Right ventricle myocardium inferior (tissue), 1 donor: Measurements from ENCODE around the gene NLRP9. TPM values are rescaled to one million over a fixed set of nuclear protein-coding genes. Genes with fewer than 3 reads are reported as not detected.

Experiments used
- ATAC-seq: fragments of 200-7000 bp; cut with Tn5 transposase; one replicate; pipeline ENCODE4 v1.9.1; 2020; ENCODE audit warnings: mild to moderate bottlenecking, moderate library complexity
- DNase-seq: peaks from one replicate; pipeline ENCODE4 v3.0.0; 2021; ENCODE audit errors: missing footprints
- intact Hi-C: fragments of 100-400 bp; cut with DNase I; formaldehyde crosslinking; loops from one replicate; pipeline ENCODE4 v1.11.0; 2022
- total RNA-seq: library from RNA; stranded (reverse); fragmentation: NEBNext Ultra II Directional; extraction: Animal tissue kit (Norgen Biotek cat#: 25700); gene quantifications from one replicate; pipeline ENCODE4 v1.2.1, GENCODE V29; 2021
- donor health status: DM: no; HTN: yes; CAD: no; lungs with severe emphysema.

NLRP9 gene
- total RNA-seq, 1 donor from 2014 or later, result not detected

DNA sequence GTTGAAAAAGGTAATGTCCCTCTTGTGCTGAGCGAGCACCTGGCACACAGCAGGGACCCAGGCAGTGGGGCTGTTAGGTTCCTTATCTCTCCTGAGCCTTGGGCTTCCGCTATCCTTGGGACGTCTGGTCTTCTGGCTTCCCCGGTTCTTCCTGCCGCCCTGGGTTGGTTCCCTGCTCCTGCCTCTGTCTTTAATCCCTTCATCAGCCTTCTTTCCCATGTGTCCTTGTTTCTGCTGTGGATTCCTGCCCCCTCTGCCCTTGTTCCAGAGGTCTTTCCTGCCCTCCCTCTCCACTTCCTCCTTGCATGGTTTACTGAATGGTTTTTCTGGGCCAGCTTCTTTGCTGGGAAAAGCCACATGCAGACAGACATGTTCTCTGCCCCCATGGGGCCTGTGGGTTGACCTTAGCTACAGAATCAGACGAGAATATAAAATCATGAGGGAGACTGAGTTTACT, 60.6 kb downstream of the NLRP9 start:
- DNase-seq, result no peak
- no peak for ATAC-seq
- intact Hi-C loops, result no loop called here

DNA sequence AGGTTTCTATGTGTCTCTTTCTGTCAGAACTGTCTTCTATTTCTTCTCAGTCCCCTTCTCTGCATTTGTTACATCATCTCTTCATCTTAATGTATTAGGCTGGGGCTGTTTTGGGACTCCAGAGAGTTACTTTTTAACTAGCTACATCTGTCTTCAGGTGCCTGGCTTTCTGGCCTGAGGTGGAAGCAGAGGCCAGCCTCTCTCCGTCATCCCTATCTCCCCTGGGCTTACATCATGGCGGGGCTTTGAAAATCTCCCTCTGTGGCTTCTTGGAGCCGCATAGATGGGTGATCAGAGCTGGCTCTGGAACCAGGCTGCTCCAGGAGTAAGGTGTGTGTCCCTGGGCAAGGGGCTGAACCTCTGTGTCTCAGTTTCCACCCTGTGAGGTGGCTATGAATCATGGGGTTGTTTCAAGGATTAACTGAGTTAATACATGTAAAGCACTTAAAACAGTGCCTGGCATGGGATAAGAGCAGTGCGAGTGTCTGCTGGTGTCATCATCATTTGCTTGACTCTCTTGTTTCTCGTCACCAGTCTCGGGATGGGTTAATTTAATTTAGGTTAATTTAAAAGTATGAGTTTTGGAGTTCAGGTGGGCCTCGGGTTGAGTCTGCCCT, 61.2 kb downstream of the NLRP9 start:
- intact Hi-C loops, result no loop called here
- DNase-seq (no peak), ATAC-seq (no peak)

DNA sequence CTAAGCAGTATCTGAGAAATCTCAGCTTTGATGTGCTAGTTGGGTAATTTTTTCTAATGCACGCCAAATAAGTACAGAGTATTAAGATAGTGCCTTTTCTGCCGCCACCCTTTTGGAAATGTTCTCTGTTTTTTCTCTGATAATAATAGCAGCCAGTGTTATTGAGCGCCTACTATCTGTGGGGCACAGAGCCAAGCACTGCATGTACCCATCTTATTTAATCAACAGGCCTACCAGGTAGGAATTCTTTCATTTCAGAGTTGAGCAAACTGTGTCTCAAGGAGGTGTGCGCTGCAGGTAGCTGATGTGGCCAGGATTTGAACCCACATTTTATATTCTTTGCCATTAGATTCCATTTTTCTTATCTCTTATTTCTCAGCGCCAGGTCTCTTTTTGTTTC, 61.8 kb downstream of the NLRP9 start:
- ATAC-seq (peak; percentile 8), DNase-seq (no peak)
- intact Hi-C loops, result no loop called here

DNA sequence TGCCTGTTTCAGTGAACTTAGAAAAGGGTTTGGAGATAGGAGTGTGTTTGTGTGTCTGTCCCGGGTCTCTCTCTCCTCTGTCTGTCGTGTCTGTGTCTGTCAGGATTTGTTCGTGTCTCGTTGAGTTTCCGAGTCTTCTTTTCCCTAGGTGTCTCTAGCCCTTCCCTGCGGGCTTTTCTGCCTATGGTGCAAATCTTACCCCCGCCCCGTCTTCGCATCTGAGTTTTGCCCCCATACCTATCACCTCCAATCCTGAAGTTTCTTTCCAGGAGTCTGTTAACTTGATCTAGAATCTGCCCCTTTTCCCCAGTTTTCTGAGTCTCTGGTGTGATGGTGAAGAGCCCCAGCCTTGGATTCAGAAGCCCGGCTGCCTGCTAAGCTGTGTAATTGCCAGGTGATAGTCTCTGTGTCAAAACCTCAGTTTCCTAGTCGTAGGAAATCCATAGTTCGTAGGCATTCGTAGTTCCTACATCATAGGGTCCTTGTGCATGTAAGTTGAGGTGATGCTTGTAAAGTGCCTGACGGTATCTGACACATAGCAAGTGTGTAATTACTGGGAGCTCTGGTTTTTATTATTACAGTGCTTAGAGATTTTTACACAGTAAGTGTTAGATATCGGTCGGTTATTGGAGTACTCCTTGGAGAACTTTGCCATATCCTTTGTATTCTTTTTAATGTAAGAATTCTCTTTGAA, 62.4 kb downstream of the NLRP9 start:
- DNase-seq, result no peak
- ATAC-seq, result no peak
- intact Hi-C loops, result loop anchor here (1.0 kb wide), 1 partner anchor 22 kb away; no protein-coding TSS in a partner anchor

DNA sequence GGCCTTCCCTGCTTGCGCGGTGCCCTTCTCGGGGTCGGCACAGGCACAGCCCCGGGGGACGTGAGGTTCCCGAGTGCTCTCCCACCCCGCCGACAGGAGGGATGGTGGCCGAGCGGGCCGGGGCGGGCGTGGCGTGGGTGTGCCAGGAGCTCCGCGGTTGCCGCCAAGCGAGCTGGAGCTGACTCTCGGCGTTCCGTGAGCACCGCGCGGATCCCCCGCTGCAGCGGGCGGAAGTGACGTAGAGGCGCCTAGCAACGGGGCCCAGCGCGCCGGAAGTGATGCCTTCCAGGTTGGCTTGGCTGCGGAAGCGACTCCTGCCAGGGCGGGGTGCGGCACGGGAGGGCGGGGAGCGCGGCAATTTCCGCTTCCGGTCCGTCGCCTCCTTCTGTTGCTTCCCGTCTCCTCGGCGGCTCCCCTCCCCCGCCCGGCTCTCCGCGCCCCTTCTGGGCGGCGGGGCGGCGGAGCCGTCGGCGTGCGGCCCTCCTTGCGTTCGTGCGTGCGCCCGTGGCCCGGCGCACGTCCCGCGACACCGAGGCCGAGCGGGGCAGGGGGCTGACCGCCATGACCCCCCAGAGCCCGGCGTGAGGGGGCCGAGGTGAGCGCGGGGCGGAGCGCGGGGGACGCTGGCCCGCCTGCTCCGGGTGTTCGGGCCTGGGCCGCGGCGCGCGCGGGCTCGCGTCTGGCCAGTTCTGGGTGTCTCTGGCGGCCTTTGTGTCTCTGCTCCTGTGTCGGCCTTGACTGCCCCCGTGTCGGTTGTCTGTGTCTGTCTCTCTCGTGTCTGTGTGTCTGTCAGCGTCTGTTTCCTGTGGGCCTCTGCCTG, 63.2 kb downstream of the NLRP9 start, which contains the start of gene EPN1:
TSS of gene EPN1 (plus strand) at position 386 of the 820 bp plus-strand sequence. CDS start 3,402 bp downstream, outside the sequence.
- intact Hi-C loops, result loop anchor here (1.0 kb wide), 1 partner anchor 21 kb away; no protein-coding TSS in a partner anchor
- ATAC-seq (peak; percentile 91), DNase-seq (peak; percentile 97)

DNA sequence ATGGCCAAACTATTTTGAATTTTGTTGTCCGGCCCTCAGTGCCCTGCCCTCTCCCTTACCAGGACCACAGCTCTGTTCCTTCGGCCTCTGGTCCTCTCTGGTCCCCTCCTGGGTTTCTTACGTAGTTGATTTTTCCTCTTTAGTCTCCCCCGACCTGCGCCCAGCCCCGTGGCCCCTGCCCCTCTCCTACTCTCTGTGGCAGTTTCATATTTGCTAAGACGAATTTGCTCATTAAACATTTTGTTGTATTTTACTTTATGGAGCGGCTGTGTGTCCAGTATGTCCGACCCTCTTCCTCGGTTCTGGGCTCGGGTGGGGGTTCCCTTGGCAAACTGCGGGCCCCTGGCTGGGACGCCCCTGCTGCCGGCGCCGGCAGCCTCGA, 63.8 kb downstream of the NLRP9 start:
- no peak for DNase-seq
- intact Hi-C loops, result no loop called here
- ATAC-seq, result no peak

DNA sequence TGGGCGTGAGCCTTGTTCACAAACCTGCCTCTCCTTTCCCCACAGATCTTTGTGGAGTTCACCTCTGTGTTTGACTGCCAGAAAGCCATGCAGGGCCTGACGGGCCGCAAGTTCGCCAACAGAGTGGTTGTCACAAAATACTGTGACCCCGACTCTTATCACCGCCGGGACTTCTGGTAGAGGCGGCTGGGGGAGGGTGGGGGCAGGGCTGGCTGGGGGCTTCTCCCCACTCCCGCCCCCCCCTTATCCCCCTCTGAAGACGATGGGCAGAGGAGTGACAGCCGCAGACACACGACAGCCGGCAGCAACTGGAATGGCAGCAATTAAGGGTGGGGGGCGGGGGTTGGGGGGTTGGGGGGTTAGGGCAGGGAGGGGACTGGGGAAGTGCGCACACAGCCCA, 64.3 kb downstream of the NLRP9 start:
- intact Hi-C loops, result no loop called here

DNA sequence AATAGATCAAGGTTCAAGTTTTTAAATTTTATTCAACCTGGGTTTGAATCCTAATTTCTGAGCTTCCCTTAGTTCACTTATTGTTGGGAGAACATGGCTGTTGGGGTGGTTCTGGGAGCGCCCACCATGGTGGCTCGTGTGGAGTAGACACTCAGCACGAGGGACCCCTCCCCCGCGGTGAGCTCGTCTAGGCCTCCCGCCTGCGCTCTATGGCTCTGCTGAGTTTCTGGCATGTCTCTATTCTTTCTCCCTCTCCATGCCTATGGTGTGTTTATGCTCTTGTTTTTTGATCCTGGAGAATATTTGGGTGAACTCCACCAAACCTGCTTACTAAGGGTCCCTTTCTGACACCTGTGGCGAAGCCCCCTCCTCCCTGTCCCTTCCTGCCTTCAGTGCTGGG, 64.7 kb downstream of the NLRP9 start:
- ATAC-seq (no peak), DNase-seq (no peak)
- intact Hi-C loops, result no loop called here

More for the DNA sequence above, 64.3 kb downstream of the NLRP9 start:
- DNase-seq (no peak), ATAC-seq (no peak)

DNA sequence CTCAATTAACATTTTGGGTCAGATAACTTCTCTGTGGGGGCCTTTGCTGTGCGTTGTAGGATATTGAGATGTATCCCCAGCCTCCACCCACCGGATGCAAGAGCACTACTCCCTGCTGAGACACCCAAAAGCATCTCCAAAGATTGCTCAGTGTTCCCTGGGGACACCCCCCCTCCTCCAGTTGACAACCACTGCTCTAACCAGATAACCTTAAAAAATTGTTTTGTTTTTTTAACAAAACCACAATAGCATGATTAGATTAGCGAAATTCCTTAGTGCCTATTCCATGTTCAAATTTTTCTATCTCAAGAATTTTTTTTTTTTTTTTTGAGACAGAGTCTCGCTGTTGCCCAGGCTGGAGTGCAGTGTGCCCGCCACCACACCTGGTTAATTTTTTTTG, 65.8 kb downstream of the NLRP9 start:
- ATAC-seq, result no peak
- DNase-seq, result no peak
- intact Hi-C loops, result no loop called here

DNA sequence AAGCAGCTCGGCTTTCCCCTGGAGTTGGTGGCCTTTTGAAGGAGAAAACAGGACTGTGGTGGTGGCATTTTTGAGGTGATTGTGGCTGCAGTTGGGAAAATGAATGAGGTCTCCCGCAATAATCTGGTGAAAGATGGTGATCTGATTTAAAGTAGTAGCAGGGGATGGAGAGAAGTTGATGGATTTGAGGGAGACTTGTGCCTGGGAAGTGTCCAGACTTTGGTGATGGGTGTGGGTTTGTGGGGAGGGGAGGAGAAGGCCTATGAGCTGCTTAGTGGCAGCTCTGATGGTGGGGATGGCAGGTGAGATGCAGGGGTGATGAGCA, 67.2 kb downstream of the NLRP9 start:
- ATAC-seq (no peak), DNase-seq (no peak)
- intact Hi-C loops, result no loop called here

DNA sequence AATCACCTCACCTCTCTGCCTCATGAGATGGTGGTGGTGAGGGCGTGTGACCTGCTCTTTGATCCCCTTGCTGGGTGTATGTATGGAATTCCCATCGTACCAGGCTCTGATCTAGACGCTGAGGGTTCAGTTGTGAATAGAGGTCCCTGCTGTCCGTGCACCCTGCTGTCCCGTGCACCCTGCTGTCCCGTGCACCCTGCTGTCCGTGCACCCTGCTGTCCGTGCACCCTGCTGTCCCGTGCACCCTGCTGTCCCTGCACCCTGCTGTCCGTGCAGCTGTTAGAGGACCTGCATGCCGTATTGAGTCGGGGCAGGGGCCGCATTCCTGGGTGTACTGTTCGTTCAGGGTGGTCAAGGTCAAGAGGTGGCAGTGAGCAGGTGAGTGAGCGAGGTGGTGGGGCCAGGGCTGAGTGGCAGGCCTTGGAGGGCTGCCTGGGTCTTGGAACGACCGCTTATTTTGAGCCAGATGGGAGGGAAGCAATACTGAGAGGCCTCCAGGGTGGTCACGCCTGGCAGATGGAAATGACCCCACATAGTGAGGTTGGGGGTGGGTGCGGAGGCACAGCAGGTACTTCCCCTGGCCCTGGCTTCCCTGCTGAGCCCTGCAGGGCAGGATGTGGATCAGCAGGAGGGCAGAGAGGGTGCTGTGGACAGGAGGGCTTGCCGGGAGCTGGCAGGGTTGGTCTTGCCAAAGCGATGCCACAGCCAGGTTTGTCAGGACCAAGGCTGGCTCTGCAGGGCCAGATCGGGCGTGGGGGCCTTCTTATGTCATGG, 67.7 kb downstream of the NLRP9 start:
- DNase-seq, result no peak
- ATAC-seq, result no peak

DNA sequence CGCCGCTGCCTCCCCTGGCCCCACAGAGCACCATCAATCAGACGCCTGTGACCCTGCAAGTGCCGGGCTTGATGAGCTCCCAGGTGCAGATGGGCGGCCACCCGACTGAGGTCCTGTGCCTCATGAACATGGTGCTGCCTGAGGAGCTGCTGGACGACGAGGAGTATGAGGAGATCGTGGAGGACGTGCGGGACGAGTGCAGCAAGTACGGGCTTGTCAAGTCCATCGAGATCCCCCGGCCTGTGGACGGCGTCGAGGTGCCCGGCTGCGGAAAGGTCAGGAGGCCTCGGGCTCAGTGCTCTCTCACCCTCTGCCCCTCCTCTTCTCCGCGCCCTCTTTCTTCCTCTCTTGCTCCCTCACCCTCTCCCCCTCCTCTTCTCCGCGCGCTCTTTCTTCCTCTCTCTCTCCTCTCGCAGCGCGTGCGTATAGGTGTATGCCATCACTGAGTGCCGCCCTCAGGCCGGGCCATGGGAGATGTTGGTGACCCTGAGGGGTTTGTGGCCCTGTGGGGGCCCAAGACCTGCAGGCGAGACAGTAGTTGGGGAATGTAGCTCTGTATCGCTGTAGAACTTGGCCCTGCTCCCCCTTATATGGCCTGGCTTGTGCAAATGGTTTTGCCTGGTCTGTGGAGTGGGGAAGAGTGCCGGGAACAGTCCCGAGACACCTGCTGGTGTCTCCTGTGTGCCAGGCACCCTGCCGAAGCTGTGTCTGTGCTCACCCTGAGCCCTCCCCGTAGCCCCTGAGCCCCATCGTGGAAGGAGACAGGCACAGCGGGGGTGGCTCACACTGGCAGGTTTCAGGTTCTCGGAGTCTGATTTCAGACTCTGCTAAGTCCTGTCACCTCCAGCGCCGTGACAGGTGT, 68.6 kb downstream of the NLRP9 start:
- intact Hi-C loops, result no loop called here

More for the DNA sequence above, 67.7 kb downstream of the NLRP9 start:
- intact Hi-C loops, result no loop called here

DNA sequence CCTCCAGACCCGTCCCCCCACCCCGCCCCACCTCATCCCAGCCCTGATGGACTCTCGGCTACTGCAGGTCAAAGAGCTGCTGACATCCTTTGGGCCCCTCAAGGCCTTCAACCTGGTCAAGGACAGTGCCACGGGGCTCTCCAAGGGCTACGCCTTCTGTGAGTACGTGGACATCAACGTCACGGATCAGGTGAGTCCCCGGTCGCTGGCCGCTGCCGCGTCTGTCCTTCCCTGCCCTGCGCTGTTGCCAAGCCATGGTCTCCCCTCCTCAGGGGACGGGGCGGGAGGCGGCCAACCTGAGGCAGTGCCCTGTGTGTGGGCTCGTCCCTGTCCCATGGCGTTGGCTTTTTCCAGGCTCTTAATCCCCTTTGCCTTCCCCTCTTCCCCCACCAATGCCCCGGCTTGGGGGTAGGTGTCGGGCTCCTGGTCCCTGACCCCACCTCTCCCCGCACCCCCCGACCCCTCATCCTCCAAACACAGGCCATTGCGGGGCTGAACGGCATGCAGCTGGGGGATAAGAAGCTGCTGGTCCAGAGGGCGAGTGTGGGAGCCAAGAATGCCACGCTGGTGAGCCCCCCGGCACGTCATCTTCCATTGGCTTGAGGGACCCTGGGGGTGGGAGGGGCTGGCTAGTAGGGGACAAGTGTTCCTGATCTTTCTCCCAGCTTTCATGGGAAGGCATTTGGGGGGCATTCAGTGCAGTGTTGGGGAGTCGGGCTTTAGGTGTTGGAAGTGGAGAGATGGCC, 69.4 kb downstream of the NLRP9 start:
- no peak for DNase-seq
- no peak for ATAC-seq
- intact Hi-C loops, result no loop called here

More for the DNA sequence above, 68.6 kb downstream of the NLRP9 start:
- ATAC-seq, result no peak
- no peak for DNase-seq

DNA sequence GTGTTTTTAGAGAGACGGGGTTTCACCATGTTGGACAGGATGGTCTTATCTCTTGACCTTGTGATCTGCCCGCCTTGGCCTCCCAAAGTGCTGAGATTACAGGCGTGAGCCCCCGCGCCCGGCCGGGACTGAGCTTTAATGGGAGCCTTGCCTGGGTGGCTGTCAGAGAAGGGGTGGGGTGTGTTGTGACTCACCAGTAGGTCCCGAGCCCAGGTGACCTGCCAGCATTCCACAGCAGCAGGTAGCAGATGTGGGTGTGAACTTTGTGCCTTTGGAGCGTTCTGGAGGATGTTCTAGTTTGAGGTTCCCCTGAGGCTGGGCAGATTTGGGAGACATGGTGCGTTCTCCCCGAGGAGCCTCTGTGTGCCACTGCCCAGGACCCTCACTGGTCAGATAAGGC, 70.2 kb downstream of the NLRP9 start:
- intact Hi-C loops, result no loop called here
- ATAC-seq (no peak), DNase-seq (no peak)

DNA sequence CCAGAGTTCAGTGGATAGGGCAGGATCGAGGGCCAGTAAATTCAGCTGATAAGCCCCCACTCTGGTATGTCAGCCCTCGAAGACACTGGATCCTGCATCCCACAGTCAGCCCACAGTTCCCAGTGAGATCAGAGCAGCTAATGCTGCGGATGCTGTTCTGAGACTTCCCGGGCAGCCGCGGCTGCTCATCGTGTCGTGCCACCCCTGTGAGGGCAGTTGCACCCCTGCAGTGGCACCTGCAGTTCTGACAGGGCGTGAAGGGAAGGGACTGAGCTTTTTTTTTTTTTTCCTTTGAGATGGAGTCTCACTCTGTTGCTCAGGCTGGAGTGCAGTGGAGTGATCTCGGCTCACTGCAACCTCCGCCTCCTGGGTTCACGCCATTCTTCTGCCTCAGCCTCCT, 70.7 kb downstream of the NLRP9 start:
- DNase-seq (no peak), ATAC-seq (no peak)
- intact Hi-C loops, result no loop called here

DNA sequence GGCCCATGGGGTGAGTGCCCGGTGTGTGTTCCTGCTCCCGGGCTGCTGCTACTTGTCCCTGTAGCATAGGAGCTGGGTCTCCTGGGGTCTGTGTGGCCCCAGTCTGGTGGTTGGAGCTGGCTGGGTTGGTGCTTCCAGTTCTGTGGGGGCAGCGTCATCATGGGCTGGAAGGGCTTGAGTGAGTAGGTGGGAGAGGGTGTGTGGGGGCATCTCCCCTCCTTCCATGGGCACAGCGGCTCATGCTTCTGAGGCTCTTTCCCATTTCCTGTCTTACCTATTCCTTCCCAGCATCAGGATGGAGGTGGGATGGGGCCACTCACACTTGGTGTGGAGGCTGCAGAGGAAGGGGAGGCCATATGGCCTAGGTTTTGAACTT, 71.2 kb downstream of the NLRP9 start:
- DNase-seq (no peak), ATAC-seq (no peak)
- intact Hi-C loops, result no loop called here

DNA sequence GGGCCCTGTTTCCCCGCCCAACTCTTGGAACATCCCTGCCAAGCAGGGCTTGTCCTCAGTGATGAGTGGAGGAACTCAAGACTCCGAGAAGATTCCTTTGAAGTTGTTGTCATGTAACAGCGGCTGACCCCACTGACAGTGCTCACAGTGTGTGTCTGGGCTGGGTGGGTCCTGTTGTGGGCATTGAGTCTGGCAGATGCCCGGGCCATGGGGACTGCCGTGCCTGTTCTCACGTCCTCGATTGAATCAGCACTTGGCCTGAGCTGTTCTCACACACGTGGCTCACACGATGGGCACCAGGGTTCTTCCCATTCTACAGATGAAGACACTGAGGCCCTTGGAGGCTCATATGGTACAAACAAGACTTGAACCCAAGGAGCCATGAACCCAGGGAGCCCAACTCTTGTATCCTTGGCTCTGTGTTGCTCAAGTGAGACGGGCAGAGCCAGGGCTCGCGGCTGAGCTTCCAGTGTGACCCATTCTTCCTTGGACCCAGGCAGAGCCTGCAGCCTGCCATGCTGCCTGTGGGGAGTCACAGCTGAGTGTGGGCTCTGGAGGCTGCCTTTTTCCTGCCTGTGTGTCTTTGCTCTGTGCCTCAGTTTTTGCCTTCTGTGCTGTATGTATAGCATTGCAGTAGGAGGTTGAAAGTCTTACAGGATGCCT, 71.7 kb downstream of the NLRP9 start:
- DNase-seq (no peak), ATAC-seq (no peak)
- intact Hi-C loops, result no loop called here
